Right atrium auricular region (tissue), 2 donors: ENCODE results near the gene KIFAP3. TPM values are rescaled to one million over a fixed set of nuclear protein-coding genes. Genes with fewer than 3 reads are reported as not detected.

Experiments
- DNase-seq: peaks from one replicate; pipeline ENCODE4 v3.0.0-alpha.2; 2019; ENCODE audit warnings: low spot score
- H3K27ac ChIP-seq, 2 donors: fragments of 200-600 bp; sonication (generic); 1 replicate in 1 of 2; 2 replicates in 1 of 2; pipeline ENCODE4 v1.5.1; 2016 to 2019
- H3K27me3 ChIP-seq, 2 donors: fragments of 200-600 bp; sonication (generic); one replicate each; pipeline versions ENCODE4 v1.5.1 to v1.6.0; 2017 to 2019
- H3K36me3 ChIP-seq: fragments of 200-600 bp; sonication (generic); one replicate; pipeline ENCODE4 v1.5.1; 2016
- H3K4me1 ChIP-seq, 2 donors: fragments of 200-600 bp; sonication (generic); one replicate each; pipeline versions ENCODE4 v1.5.1 to v1.6.0; 2017 to 2019
- H3K4me3 ChIP-seq, 2 donors: fragments of 200-600 bp; sonication (generic); 1 replicate in 1 of 2; 2 replicates in 1 of 2; pipeline ENCODE4 v1.5.1; 2017 to 2019; ENCODE audit warnings: mild to moderate bottlenecking in 1 of 2, moderate library complexity in 1 of 2
- H3K9me3 ChIP-seq, 2 donors: fragments of 200-600 bp; sonication (generic); one replicate each; pipeline ENCODE4 v1.5.1; 2019
- total RNA-seq, 2 donors: library from RNA; depleted of rRNA; stranded (reverse); fragments of >200 nt; gene quantifications; one replicate each; pipeline ENCODE4 v1.1.0, GENCODE V29; 2016
- TF ChIP-seq, protein P1 (sequence below), 2 donors: fragments of 200-600 bp; sonication (generic); IDR thresholded peaks; one replicate each; pipeline ENCODE4 v1.5.1; 2019; ENCODE audit warnings: antibody characterized with exemption in 2 of 2

Gene KIFAP3
- total RNA-seq, 2 donors from 2014 or later = 52.3 to 62.2 TPM

DNA sequence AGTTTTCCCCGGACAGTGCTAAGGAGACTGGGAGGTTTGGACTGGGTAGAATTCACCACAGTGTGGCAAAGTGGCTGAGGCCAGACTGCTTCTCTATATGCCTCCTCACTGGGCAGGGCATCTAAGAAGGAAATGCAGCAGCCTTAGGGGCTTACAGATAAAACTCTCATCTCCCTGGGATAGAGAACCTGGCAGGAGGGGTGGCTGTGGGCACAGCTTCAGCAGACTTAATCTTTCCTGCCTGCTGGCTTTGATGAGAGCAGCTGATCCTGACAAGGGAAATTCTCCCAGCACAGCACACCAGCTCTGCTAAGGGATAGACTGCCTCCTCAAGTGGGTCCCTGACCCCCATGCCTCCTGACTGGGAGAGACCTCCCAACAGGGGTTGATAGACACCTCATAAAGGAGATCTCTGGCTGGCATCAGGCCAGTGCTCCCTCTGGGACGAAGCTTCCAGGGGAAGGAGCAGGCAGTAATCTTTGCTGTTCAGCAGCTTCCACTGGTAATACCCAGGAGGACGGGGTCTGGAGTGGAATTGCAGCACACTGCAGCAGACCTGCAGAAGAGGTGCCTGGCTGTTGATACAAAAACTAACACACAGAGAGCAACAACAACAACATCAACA is 25.2 kb downstream of the KIFAP3 start:
- no peak for DNase-seq
- TF ChIP-seq, protein P1, sequence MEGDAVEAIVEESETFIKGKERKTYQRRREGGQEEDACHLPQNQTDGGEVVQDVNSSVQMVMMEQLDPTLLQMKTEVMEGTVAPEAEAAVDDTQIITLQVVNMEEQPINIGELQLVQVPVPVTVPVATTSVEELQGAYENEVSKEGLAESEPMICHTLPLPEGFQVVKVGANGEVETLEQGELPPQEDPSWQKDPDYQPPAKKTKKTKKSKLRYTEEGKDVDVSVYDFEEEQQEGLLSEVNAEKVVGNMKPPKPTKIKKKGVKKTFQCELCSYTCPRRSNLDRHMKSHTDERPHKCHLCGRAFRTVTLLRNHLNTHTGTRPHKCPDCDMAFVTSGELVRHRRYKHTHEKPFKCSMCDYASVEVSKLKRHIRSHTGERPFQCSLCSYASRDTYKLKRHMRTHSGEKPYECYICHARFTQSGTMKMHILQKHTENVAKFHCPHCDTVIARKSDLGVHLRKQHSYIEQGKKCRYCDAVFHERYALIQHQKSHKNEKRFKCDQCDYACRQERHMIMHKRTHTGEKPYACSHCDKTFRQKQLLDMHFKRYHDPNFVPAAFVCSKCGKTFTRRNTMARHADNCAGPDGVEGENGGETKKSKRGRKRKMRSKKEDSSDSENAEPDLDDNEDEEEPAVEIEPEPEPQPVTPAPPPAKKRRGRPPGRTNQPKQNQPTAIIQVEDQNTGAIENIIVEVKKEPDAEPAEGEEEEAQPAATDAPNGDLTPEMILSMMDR (IDR thresholded peaks at IDR 0.05) = no peak
- Histone ChIP-seq H3K9me3 (no peaks in the 10 kb centered on the region), H3K27me3 (no peaks in the 10 kb centered on the region), H3K4me1 (peaks cover 0 to 17% of the 10 kb centered on the region in 2 donors), H3K4me3 (no peak overlapping the region), H3K27ac (no peak overlapping the region), H3K36me3 (no peaks in the 10 kb centered on the region)

DNA sequence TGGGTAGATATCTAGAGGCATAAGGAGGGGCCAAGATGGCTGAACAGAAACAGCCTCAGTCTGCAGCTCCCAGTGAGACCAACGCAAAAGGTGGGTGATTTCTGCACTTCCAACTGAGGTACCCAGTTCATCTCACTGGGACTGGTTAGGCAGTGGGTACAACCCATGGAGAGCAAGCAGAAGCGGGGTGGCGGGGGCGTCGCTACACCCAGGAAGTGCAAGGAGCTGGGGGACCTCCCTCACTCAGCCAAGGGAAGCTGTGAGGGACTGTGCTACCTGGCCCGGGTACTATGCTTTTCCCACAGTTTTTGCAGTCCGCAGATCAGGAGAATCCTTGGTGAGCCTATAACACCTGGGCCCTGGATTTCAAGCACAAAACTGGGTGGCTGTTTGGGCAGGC is 26.0 kb downstream of the KIFAP3 start:
- no peaks in the 10 kb centered on the region for H3K36me3 ChIP-seq
- H3K4me3 ChIP-seq = no peak overlapping the region
- TF ChIP-seq, protein P1 (IDR thresholded peaks at IDR 0.05) = no peak
- no peak overlapping the region for H3K27ac ChIP-seq
- no peaks in the 10 kb centered on the region for H3K9me3 ChIP-seq
- H3K4me1 ChIP-seq = peaks cover 0 to 18% of the 10 kb centered on the region in 2 donors
- H3K27me3 ChIP-seq = no peaks in the 10 kb centered on the region
- DNase-seq = no peak

DNA sequence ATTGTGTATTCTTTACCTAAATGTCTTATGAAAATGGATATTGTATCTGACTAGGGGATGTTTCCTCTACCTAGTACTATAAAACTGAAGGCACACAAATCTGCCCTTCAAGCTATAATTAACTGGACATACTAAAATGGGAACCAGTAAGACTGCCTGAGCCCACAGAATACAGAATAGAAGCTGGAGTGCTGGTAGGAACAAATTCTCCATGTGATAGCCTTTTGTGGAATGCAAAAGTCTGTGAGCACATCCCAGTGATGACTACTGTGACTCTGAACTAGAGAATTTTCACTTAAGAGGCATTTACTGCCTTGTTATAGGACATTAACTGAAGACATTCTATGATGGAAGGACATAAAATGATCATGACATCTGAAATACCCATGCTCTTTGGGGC is 30.3 kb downstream of the KIFAP3 start:
- no peaks in the 10 kb centered on the region for H3K9me3 ChIP-seq
- peaks cover 0 to 10% of the 10 kb centered on the region in 2 donors for H3K4me1 ChIP-seq
- no peaks in the 10 kb centered on the region for H3K36me3 ChIP-seq
- peak overlapping the region; percentile 20 to 71 for H3K27ac ChIP-seq
- no peak overlapping the region for H3K4me3 ChIP-seq
- DNase-seq = no peak
- TF ChIP-seq, protein P1 (IDR thresholded peaks at IDR 0.05) = no peak
- H3K27me3 ChIP-seq = no peaks in the 10 kb centered on the region

DNA sequence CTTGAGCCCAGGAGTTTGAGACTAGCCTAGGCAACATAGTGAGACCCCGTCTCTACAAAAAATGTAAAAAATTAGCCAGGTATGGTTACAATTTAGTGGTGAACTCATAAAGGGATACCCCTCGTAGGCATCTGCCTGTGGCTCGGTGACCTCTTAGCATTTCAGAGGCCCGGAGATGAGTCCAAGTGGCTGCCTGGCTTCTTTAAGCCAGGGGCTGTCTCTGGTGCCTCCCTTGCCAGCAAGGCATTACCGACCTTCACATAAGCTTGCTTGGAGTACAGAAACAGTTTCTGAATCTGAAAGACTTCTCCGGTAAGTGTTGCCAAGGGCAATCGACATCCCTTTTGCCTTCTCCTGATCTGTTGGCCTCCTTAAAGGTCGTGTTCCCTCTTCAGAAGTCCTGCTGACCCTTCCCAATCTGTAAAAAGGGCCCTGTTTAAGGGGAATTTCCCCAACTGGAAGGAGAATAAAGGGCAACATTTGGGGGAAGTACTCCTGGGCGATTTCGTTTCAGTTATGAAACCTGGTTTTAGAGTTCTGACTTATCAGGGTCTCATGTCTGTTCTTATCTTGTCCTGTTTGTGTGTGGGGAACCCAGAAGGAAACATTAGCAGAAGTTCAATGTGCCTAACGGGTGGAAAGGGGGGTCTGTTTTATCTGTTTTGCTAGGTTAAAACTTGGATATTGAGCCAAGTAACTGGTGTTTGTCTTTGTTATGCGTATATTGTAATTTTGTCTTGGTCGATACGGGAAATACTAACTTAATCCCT is 32.9 kb downstream of the KIFAP3 start:
- TF ChIP-seq, protein P1 (IDR thresholded peaks at IDR 0.05) = no peak
- Histone ChIP-seq H3K27ac (no peak overlapping the region), H3K27me3 (no peaks in the 10 kb centered on the region), H3K4me3 (no peak overlapping the region), H3K4me1 (peaks cover 0 to 9% of the 10 kb centered on the region in 2 donors), H3K9me3 (no peaks in the 10 kb centered on the region), H3K36me3 (peaks cover 10% of the 10 kb centered on the region)
- DNase-seq = no peak

DNA sequence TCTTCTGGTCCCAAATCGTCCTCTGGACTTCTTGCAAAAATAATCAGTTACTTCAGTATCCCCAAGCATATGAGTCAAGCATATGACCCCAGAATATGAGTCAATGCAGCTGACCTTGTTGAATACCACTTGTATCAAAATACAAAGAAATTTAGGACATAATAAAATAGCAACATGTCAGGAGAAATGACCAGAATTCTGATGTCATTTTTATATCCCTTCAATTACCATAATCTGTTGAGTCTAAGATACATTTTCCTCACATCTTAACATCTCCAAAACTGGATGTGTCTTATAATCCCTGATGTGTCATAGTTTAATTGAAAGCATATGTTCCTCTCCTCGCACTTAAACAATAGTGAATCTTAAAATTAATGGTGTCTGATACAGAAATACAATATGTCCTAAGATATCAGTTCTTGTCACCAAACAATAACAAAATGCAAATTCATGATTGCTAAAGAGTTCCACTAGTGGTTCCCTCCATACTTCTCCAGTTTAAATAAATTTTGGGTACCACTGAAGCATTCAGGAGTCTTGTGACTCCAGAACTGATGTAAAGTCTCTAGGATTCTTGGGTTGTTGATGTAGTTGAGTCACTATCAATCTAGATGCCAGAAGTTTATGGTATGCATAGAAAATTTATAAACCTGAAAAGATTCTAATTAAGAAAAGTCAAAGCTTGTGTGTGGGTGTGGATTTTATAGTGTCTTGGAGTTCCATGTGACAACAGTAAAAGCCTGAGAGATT is 41.8 kb downstream of the KIFAP3 start:
- H3K9me3 ChIP-seq = peaks cover 0 to 6% of the 10 kb centered on the region in 2 donors
- peaks cover 24% of the 10 kb centered on the region for H3K36me3 ChIP-seq
- no peak for DNase-seq
- H3K4me1 ChIP-seq = no peaks in the 10 kb centered on the region
- no peak overlapping the region for H3K4me3 ChIP-seq
- H3K27me3 ChIP-seq = no peaks in the 10 kb centered on the region
- TF ChIP-seq, protein P1 (IDR thresholded peaks at IDR 0.05) = no peak
- H3K27ac ChIP-seq = no peak overlapping the region
